ENCODE data around the gene ARHGAP22.

DNA sequence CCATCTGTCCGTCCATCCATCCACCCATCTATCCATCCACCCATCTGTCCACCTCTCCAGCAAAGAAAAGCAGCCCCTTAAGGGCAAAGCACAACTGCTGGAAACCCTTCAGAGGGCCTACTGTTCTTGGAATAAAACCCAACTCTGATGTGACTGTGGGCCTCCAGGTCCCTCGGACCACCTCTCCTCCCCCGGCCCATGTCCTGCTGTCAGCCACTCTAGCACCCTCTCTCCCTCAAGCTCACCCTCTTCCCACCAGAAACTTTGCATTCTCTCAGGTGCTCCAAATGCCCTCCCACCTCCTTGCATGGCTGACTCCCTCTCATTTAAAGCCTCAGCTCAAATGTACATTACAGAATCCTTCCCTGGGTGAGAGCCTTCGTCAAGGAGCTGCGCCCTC, 110.3 kb downstream of the ARHGAP22 start:
- TF ChIP-seq, protein P1, sequence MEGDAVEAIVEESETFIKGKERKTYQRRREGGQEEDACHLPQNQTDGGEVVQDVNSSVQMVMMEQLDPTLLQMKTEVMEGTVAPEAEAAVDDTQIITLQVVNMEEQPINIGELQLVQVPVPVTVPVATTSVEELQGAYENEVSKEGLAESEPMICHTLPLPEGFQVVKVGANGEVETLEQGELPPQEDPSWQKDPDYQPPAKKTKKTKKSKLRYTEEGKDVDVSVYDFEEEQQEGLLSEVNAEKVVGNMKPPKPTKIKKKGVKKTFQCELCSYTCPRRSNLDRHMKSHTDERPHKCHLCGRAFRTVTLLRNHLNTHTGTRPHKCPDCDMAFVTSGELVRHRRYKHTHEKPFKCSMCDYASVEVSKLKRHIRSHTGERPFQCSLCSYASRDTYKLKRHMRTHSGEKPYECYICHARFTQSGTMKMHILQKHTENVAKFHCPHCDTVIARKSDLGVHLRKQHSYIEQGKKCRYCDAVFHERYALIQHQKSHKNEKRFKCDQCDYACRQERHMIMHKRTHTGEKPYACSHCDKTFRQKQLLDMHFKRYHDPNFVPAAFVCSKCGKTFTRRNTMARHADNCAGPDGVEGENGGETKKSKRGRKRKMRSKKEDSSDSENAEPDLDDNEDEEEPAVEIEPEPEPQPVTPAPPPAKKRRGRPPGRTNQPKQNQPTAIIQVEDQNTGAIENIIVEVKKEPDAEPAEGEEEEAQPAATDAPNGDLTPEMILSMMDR (IDR thresholded peaks at IDR 0.05), result no peak
- TF ChIP-seq EP300 (IDR thresholded peaks at IDR 0.05), result no peak
- no peak for TF ChIP-seq POLR2A (IDR thresholded peaks at IDR 0.05)

Data from tibial nerve (tissue), 4 donors.